ENCODE results near the gene CATSPERD. TPM values are rescaled to one million over a fixed set of nuclear protein-coding genes. Genes with fewer than 3 reads are reported as not detected.

Gene CATSPERD
- total RNA-seq, 1 donor from 2014 or later: not detected

DNA sequence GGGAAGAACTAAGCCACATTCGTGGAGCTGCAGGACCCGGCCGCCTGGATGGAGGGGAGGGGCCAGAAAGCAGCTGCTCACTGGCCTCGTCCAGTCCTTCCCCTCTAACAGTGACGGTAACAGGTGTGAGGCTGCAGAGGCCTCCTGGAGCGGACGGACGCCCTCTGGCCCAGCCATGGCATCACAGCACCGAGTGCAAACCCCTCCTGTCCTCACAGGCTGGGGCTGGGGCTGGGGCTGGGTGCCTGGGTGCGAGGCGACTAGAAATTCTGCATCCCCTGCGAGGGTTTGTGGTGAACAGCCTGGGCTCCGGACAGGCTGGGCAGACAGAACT is 43.7 kb upstream of the CATSPERD start:
- peaks cover 5% of the 10 kb centered on the region for H3K36me3 Mint-ChIP-seq
- Histone ChIP-seq H3K9me3 (ENCODE audit: low read depth) (no peaks in the 10 kb centered on the region), H3K9ac (no peak overlapping the region), H3K4me1 (peaks cover 2% of the 10 kb centered on the region), H2AFZ (replicated peaks) (no peak overlapping the region), H4K20me1 (ENCODE audit: low read depth) (no peaks in the 10 kb centered on the region), H3F3A (ENCODE audit: low read depth) (peaks cover 4% of the 10 kb centered on the region), H3K4me3 (no peak overlapping the region), H3K79me2 (ENCODE audit: low read depth) (no peaks in the 10 kb centered on the region), H3K27me3 (no peaks in the 10 kb centered on the region), H3K36me3 (no peaks in the 10 kb centered on the region), H3K27ac (no peak overlapping the region), H3K4me2 (no peak overlapping the region)
- H3K27ac Mint-ChIP-seq: no peak overlapping the region
- peaks cover 11% of the 10 kb centered on the region for H3K27me3 Mint-ChIP-seq (ENCODE audit: insufficient read depth, low read depth)
- TF ChIP-seq, protein P1, sequence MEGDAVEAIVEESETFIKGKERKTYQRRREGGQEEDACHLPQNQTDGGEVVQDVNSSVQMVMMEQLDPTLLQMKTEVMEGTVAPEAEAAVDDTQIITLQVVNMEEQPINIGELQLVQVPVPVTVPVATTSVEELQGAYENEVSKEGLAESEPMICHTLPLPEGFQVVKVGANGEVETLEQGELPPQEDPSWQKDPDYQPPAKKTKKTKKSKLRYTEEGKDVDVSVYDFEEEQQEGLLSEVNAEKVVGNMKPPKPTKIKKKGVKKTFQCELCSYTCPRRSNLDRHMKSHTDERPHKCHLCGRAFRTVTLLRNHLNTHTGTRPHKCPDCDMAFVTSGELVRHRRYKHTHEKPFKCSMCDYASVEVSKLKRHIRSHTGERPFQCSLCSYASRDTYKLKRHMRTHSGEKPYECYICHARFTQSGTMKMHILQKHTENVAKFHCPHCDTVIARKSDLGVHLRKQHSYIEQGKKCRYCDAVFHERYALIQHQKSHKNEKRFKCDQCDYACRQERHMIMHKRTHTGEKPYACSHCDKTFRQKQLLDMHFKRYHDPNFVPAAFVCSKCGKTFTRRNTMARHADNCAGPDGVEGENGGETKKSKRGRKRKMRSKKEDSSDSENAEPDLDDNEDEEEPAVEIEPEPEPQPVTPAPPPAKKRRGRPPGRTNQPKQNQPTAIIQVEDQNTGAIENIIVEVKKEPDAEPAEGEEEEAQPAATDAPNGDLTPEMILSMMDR (IDR thresholded peaks at IDR 0.05): no peak
- TF ChIP-seq EZH2 (IDR thresholded peaks at IDR 0.05) (no peak), EZH2phosphoT487 (IDR thresholded peaks at IDR 0.05) (no peak)
- H3K4me3 Mint-ChIP-seq: no peak overlapping the region
- peaks cover 19% of the 10 kb centered on the region for H3K4me1 Mint-ChIP-seq
- no peak for DNase-seq (ENCODE audit: low spot score)
- no peaks in the 10 kb centered on the region for H3K9me3 Mint-ChIP-seq

DNA sequence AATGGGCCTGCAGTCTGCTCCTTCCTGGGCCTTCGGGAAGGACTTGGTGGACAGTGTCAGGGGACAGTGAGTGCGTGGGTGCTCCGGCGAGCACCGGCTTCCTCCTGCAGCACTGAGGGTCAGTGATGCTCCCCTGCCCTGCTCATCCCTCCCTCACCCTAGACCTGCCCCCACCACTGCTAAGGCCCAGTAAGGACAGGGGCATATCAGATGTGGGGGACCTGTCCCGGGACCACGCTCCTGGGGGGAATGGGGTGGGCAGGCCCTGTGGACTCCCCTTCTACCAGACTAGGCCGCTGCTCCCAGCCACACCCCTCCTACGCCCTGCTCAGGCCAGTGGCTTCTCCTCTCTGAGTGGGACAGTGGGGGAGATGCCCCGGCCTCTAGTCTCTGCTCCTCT is 43.3 kb upstream of the CATSPERD start:
- no peaks in the 10 kb centered on the region for H3K79me2 ChIP-seq (ENCODE audit: low read depth)
- no peaks in the 10 kb centered on the region for H3K36me3 ChIP-seq
- no peak overlapping the region for H3K9ac ChIP-seq
- H3K27me3 ChIP-seq: no peaks in the 10 kb centered on the region
- Mint-ChIP-seq H3K9me3 (no peaks in the 10 kb centered on the region), H3K4me3 (no peak overlapping the region), H3K4me1 (peaks cover 23% of the 10 kb centered on the region), H3K36me3 (peaks cover 5% of the 10 kb centered on the region), H3K27ac (no peak overlapping the region), H3K27me3 (ENCODE audit: insufficient read depth, low read depth) (peaks cover 9% of the 10 kb centered on the region)
- H3K27ac ChIP-seq: no peak overlapping the region
- peaks cover 3% of the 10 kb centered on the region for H3K4me1 ChIP-seq
- no peaks in the 10 kb centered on the region for H4K20me1 ChIP-seq (ENCODE audit: low read depth)
- no peak overlapping the region for H3K4me2 ChIP-seq
- TF ChIP-seq, protein P1 (IDR thresholded peaks at IDR 0.05): no peak
- TF ChIP-seq EZH2phosphoT487 (IDR thresholded peaks at IDR 0.05): no peak
- TF ChIP-seq EZH2 (IDR thresholded peaks at IDR 0.05): no peak
- H3F3A ChIP-seq (ENCODE audit: low read depth): peaks cover 4% of the 10 kb centered on the region
- H3K9me3 ChIP-seq (ENCODE audit: low read depth): no peaks in the 10 kb centered on the region
- no peak overlapping the region for H3K4me3 ChIP-seq
- no peak overlapping the region for H2AFZ ChIP-seq (replicated peaks)
- no peak for DNase-seq (ENCODE audit: low spot score)

DNA sequence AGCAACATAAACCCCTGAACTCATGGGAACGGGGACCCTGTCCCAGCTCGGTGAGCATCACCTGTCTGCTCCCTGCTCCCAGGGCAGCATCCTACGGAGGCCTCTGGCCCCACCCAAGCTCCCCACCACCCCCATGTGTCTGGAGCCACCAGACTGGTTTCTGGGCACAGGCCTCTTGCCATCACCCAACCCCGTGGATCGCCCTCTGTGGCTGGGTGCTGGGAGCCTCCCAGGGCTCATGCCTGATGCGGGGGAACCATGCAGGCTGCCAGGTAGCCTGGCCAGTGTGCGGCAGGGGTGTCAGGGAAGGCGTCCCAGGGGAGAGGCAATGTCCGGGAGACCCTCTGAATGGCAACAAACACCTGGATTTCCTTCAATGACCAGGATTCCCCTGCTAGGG is 42.9 kb upstream of the CATSPERD start:
- no peak overlapping the region for H3K4me2 ChIP-seq
- H3K4me1 ChIP-seq: peaks cover 3% of the 10 kb centered on the region
- no peak overlapping the region for H3K4me3 ChIP-seq
- no peak overlapping the region for H3K9ac ChIP-seq
- H4K20me1 ChIP-seq (ENCODE audit: low read depth): no peaks in the 10 kb centered on the region
- Mint-ChIP-seq H3K9me3 (no peaks in the 10 kb centered on the region), H3K4me1 (peaks cover 27% of the 10 kb centered on the region), H3K36me3 (peaks cover 5% of the 10 kb centered on the region), H3K27ac (no peak overlapping the region), H3K4me3 (no peak overlapping the region), H3K27me3 (ENCODE audit: insufficient read depth, low read depth) (peaks cover 9% of the 10 kb centered on the region)
- TF ChIP-seq, protein P1 (IDR thresholded peaks at IDR 0.05): no peak
- no peak for TF ChIP-seq EZH2 (IDR thresholded peaks at IDR 0.05)
- TF ChIP-seq EZH2phosphoT487 (IDR thresholded peaks at IDR 0.05): no peak
- no peaks in the 10 kb centered on the region for H3K79me2 ChIP-seq (ENCODE audit: low read depth)
- no peak overlapping the region for H3K27ac ChIP-seq
- no peaks in the 10 kb centered on the region for H3K36me3 ChIP-seq
- no peak overlapping the region for H2AFZ ChIP-seq (replicated peaks)
- no peaks in the 10 kb centered on the region for H3K9me3 ChIP-seq (ENCODE audit: low read depth)
- DNase-seq (ENCODE audit: low spot score): no peak
- peaks cover 4% of the 10 kb centered on the region for H3F3A ChIP-seq (ENCODE audit: low read depth)
- no peaks in the 10 kb centered on the region for H3K27me3 ChIP-seq
